SK-N-SH (cell line): Measurements from ENCODE around the gene PDE11A. TPM values are rescaled to one million over a fixed set of nuclear protein-coding genes. Genes with fewer than 3 reads are reported as not detected.

Experiments
- CTCF ChIA-PET: fragments of 300-600, 350-600 bp; formaldehyde crosslinking; extraction: SDS; loops from one replicate; lab custom pipeline; 2021; lab: Yijun Ruan, JAX
- POLR2A ChIA-PET: fragments of 350-600 bp; sonication (Branson Sonifier 250); formaldehyde crosslinking; extraction: SDS; loops from one replicate; lab custom pipeline; 2020; ENCODE audit warnings: antibody characterized with exemption, inconsistent platforms; lab: Yijun Ruan, JAX
- DNase-seq: peaks from one replicate; pipeline ENCODE4 v3.0.0; 2012
- H2AFZ ChIP-seq: fragments of 200-600 bp; sonication (generic); 2 replicates; pipeline ENCODE4 v1.8.1; 2016; ENCODE audit warnings: antibody characterized with exemption, mild to moderate bottlenecking, low read depth
- H3F3A ChIP-seq: fragments of 200-600 bp; sonication (generic); replicated peaks from 2 replicates; pipeline ENCODE3; 2016; ENCODE audit warnings: antibody characterized with exemption, mild to moderate bottlenecking; ENCODE audit not compliant: insufficient read depth
- H3K27ac ChIP-seq, 2 experiments: fragments of 200-500 bp in 1 of 2; fragments of 200-600 bp in 1 of 2; sonication (Bioruptor generic) in 1 of 2; sonication (generic), shearing (Covaris generic) in 1 of 2; 2 replicates each; pipeline versions ENCODE4 v1.5.1 to v1.6.1; 2014 to 2016; ENCODE audit warnings: low read depth in 2 of 2, inconsistent platforms in 1 of 2, low read length in 1 of 2, mild to moderate bottlenecking in 1 of 2, mixed read lengths in 1 of 2
- H3K27me3 ChIP-seq: fragments of 200-600 bp; sonication (generic), shearing (Covaris generic); 2 replicates; pipeline ENCODE4 v1.6.1; 2016; ENCODE audit warnings: mixed run types; ENCODE audit not compliant: insufficient read depth
- H3K36me3 ChIP-seq, 2 experiments: fragments of 200-500 bp in 1 of 2; fragments of 200-600 bp in 1 of 2; sonication (Bioruptor generic) in 1 of 2; sonication (generic) in 1 of 2; replicated peaks in 1 of 2; 2 replicates each; pipeline versions ENCODE3 to v1.5.1; 2014 to 2016; ENCODE audit warnings: low read length in 1 of 2, mild to moderate bottlenecking in 1 of 2; ENCODE audit not compliant: insufficient read depth in 2 of 2, control insufficient read depth in 1 of 2
- H3K4me1 ChIP-seq, 2 experiments: fragments of 200-500 bp in 1 of 2; fragments of 200-600 bp in 1 of 2; sonication (Bioruptor generic) in 1 of 2; sonication (generic), shearing (Covaris generic) in 1 of 2; 2 replicates each; pipeline versions ENCODE4 v1.5.1 to v1.6.1; 2014 to 2016; ENCODE audit warnings: low read depth in 1 of 2, low read length in 1 of 2, mixed run types in 1 of 2; ENCODE audit not compliant: insufficient read depth in 2 of 2, control insufficient read depth in 1 of 2
- H3K4me2 ChIP-seq: fragments of 200-600 bp; sonication (generic), shearing (Covaris generic); 2 replicates; pipeline ENCODE4 v1.6.1; 2017; ENCODE audit warnings: mixed run types
- H3K4me3 ChIP-seq, 2 experiments: fragments of 200-500 bp in 1 of 2; fragments of 200-600 bp in 1 of 2; sonication (Bioruptor generic) in 1 of 2; sonication (generic), shearing (Covaris generic) in 1 of 2; 2 replicates each; pipeline versions ENCODE4 v1.5.1 to v1.8.1; 2014 to 2016; ENCODE audit warnings: low read depth in 2 of 2, inconsistent platforms in 1 of 2, low read length in 1 of 2, mild to moderate bottlenecking in 1 of 2, mixed read lengths in 1 of 2, moderate library complexity in 1 of 2
- H3K79me2 ChIP-seq: fragments of 200-600 bp; sonication (generic); 2 replicates; pipeline ENCODE4 v1.8.1; 2017; ENCODE audit warnings: mild to moderate bottlenecking; ENCODE audit not compliant: insufficient read depth
- H3K9ac ChIP-seq: fragments of 200-600 bp; sonication (generic); 2 replicates; pipeline ENCODE4 v1.6.1; 2017; ENCODE audit warnings: mixed run types
- H3K9me2 ChIP-seq: fragments of 200-600 bp; sonication (generic); 2 replicates; pipeline ENCODE4 v1.6.1; 2017; ENCODE audit warnings: mixed run types
- H3K9me3 ChIP-seq: fragments of 200-600 bp; sonication (generic); 2 replicates; pipeline ENCODE4 v1.6.1; 2017; ENCODE audit warnings: mixed run types, mild to moderate bottlenecking, moderate library complexity
- H4K20me1 ChIP-seq: fragments of 200-600 bp; sonication (generic); 2 replicates; pipeline ENCODE4 v1.6.1; 2017; ENCODE audit warnings: mild to moderate bottlenecking, mixed run types; ENCODE audit not compliant: insufficient read depth
- CHD2 ChIP-seq: fragments of 150-350 bp; IDR thresholded peaks from 2 replicates; pipeline ENCODE4 v1.6.1; 2018; ENCODE audit warnings: low read length; ENCODE audit not compliant: partially characterized antibody
- CTCF ChIP-seq: fragments of 200-600 bp; sonication (generic); IDR thresholded peaks from 2 replicates; pipeline ENCODE4 v1.6.1; 2017; ENCODE audit warnings: antibody characterized with exemption, mild to moderate bottlenecking, moderate library complexity
- ELF1 ChIP-seq: IDR thresholded peaks from 2 replicates; pipeline ENCODE4 v1.4.0; 2012
- EP300 ChIP-seq, 2 experiments: IDR thresholded peaks; 2 replicates each; pipeline versions ENCODE4 v1.4.0 to v1.6.1; 2012; ENCODE audit warnings: borderline replicate concordance in 1 of 2, low read depth in 1 of 2, low read length in 1 of 2
- EZH2phosphoT487 ChIP-seq: fragments of 200-600 bp; sonication (generic); IDR thresholded peaks from 2 replicates; pipeline ENCODE4 v1.6.1; 2017; ENCODE audit warnings: low read depth, mixed run types, mild to moderate bottlenecking, antibody characterized with exemption, moderate library complexity, borderline replicate concordance
- FOSL2 ChIP-seq: IDR thresholded peaks from 2 replicates; pipeline ENCODE4 v1.4.0; 2012; ENCODE audit warnings: low read depth, mild to moderate bottlenecking, moderate library complexity, borderline replicate concordance
- FOXJ3 ChIP-seq: sonication (generic); formaldehyde crosslinking; IDR thresholded peaks from 2 replicates; pipeline ENCODE4 v1.5.1; 2020; ENCODE audit warnings: mild to moderate bottlenecking, missing genetic modification reagents
- FOXM1 ChIP-seq: IDR thresholded peaks from 2 replicates; pipeline ENCODE4 v1.4.0; 2012; ENCODE audit warnings: low read depth, mild to moderate bottlenecking
- GABPA ChIP-seq: IDR thresholded peaks from 2 replicates; pipeline ENCODE4 v1.4.0; 2012; ENCODE audit warnings: low read depth, mild to moderate bottlenecking
- IRF3 ChIP-seq: fragments of 150-350 bp; IDR thresholded peaks from 2 replicates; pipeline ENCODE4 v1.6.1; 2016; ENCODE audit warnings: mild to moderate bottlenecking, low read depth, low read length
- MAX ChIP-seq: IDR thresholded peaks from 2 replicates; pipeline ENCODE4 v1.4.0; 2012; ENCODE audit warnings: low read depth
- NFIC ChIP-seq: IDR thresholded peaks from 2 replicates; pipeline ENCODE4 v1.4.0; 2012; ENCODE audit warnings: borderline replicate concordance
- RCOR1 ChIP-seq: fragments of 150-350 bp; IDR thresholded peaks from 2 replicates; pipeline ENCODE4 v1.6.1; 2017; ENCODE audit warnings: antibody characterized with exemption, low read length
- RXRA ChIP-seq: IDR thresholded peaks from 2 replicates; pipeline ENCODE4 v1.4.0; 2012; ENCODE audit warnings: low read depth, mild to moderate bottlenecking, borderline replicate concordance
- TAF1 ChIP-seq: IDR thresholded peaks from 2 replicates; pipeline ENCODE4 v1.6.1; 2012; ENCODE audit warnings: low read depth, mild to moderate bottlenecking, low read length, moderate library complexity, borderline replicate concordance
- TCF12 ChIP-seq: IDR thresholded peaks from 2 replicates; pipeline ENCODE4 v1.4.0; 2012
- TEAD4 ChIP-seq: IDR thresholded peaks from 2 replicates; pipeline ENCODE4 v1.4.0; 2012; ENCODE audit warnings: mild to moderate bottlenecking, borderline replicate concordance; ENCODE audit not compliant: insufficient read depth
- YY1 ChIP-seq: IDR thresholded peaks from 2 replicates; pipeline ENCODE4 v1.4.0; 2012; ENCODE audit warnings: low read depth, mild to moderate bottlenecking
- WGBS: methylation state at CpG from one replicate; pipeline ENCODE4 v1.1.6; 2017; ENCODE audit warnings: low lambda C conversion rate; 5-methylcytosine and 5-hydroxymethylcytosine counted together
- polyA plus RNA-seq, 3 experiments: library from polyadenylated mRNA; depleted of rRNA; stranded (reverse); fragments of >200 nt; gene quantifications; 2 replicates each; pipeline ENCODE4 v1.2.3, GENCODE V29; 2012

PDE11A gene
- polyA plus RNA-seq, 1 of the 3 experiments (the other 2 are of a cell fraction) = 0.10 TPM

GRCh38 chr2:177586154-177586553 lies 486.4 kb downstream of the PDE11A start:
- no peak overlapping the region for H3K4me3 ChIP-seq
- TF ChIP-seq MAX (no peak), RCOR1 (no peak), YY1 (no peak), EZH2phosphoT487 (no peak), TCF12 (no peak), CHD2 (no peak), TAF1 (no peak), FOSL2 (no peak), GABPA (no peak), RXRA (no peak), EP300 (IDR thresholded peaks at IDR 0.05; ENCODE audit: borderline replicate concordance in 1 of 2, low read depth in 1 of 2, low read length in 1 of 2) (no peak), FOXJ3 (CRISPR knock-in tag) (no peak), ELF1 (no peak), TEAD4 (no peak), IRF3 (no peak), FOXM1 (no peak), CTCF (no peak), NFIC (no peak)
- TF ChIP-seq, all 33 proteins: peak for 0
- H3K27ac ChIP-seq = no peak overlapping the region
- ChIA-PET CTCF (interaction anchor here (0.9 to 1.4 kb wide), 3 partner anchors 18 to 94 kb away, joined by 3 to 4 read pairs (median 4); no protein-coding TSS in a partner anchor), POLR2A (no interaction called here)
- peaks cover 0 to 10% of the 10 kb centered on the region in 2 experiments; a peak in 1 of 4 replicates for H3K4me1 ChIP-seq
- WGBS = 32% methylated on average over 1 of the region's 1 CpG
- H3K79me2 ChIP-seq = no peaks in the 10 kb centered on the region
- no peaks in the 10 kb centered on the region for H3K9me3 ChIP-seq
- H3K27me3 ChIP-seq = no peaks in the 10 kb centered on the region
- H3K9me2 ChIP-seq = no peaks in the 10 kb centered on the region
- no peaks in the 10 kb centered on the region for H4K20me1 ChIP-seq
- no peak for DNase-seq
- H2AFZ ChIP-seq = no peak overlapping the region
- H3K4me2 ChIP-seq = no peak overlapping the region
- H3F3A ChIP-seq = no peaks in the 10 kb centered on the region
- no peak overlapping the region for H3K9ac ChIP-seq
- H3K36me3 ChIP-seq = no peaks in the 10 kb centered on the region
